HepG2 (cell line): ENCODE data around the gene SIGLEC8. TPM values are rescaled to one million over a fixed set of nuclear protein-coding genes. Genes with fewer than 3 reads are reported as not detected.
A peak's percentile ranks its signal among the peaks of the same experiment; 100 is the strongest.
"Not testable (repeated sequence)": the region's sequence is repeated elsewhere in the genome, so short reads cannot be mapped to it uniquely, and the experiment has no call there.

Experiments used
- ATAC-seq: fragments of 200-7000 bp; cut with Tn5 transposase; 3 replicates; pipeline ENCODE4 v1.9.1; 2020; ENCODE audit warnings: mild to moderate bottlenecking, moderate library complexity
- BruUV-seq: library from RNA; stranded (reverse); fragments of 400-500 nt; replicated peaks from 2 replicates; lab custom pipeline; 2021; lab: Mats Ljungman, UMichigan
- CTCF ChIA-PET: fragments of 300-600 bp; formaldehyde crosslinking; extraction: SDS; loops from one replicate; lab custom pipeline; 2021; ENCODE audit warnings: low total read pairs, inconsistent platforms, low intra/inter-chr PET ratio; lab: Yijun Ruan, JAX
- POLR2A ChIA-PET: fragments of 350-600 bp; sonication (Branson Sonifier 250); formaldehyde crosslinking; loops from one replicate; lab custom pipeline; 2020; ENCODE audit warnings: antibody characterized with exemption, inconsistent platforms; lab: Yijun Ruan, JAX
- DNase-seq: peaks from one replicate; pipeline ENCODE4 v3.0.0-alpha.2; 2015; ENCODE audit warnings: low spot score
- FAIRE-seq: peaks from 3 replicates; lab custom pipeline; 2011; peaks lifted over from hg19 to GRCh38; lab: Jason Lieb, UNC
- H2AFZ ChIP-seq: one replicate; pipeline ENCODE4 v1.6.1; 2011; ENCODE audit warnings: low read length, inconsistent platforms
- H3K27ac ChIP-seq: fragments of 300-600 bp; 3 replicates; pipeline ENCODE4 v1.8.0; 2011; ENCODE audit warnings: mixed run types, mild to moderate bottlenecking, mixed read lengths, low read length, inconsistent platforms; ENCODE audit not compliant: insufficient read depth; ENCODE audit errors: extremely low read length
- H3K27me3 ChIP-seq, 2 experiments: fragments of 200-600 bp in 1 of 2; 2 replicates in 1 of 2; 3 replicates in 1 of 2; pipeline versions ENCODE4 v1.6.0 to v1.8.0; 2011; ENCODE audit warnings: low read length in 2 of 2, mild to moderate bottlenecking in 2 of 2, moderate library complexity in 2 of 2, inconsistent platforms in 1 of 2; ENCODE audit not compliant: insufficient read depth in 2 of 2, control insufficient read depth in 1 of 2
- H3K36me3 ChIP-seq, 2 experiments: fragments of 200-600 bp in 1 of 2; replicated peaks in 1 of 2; 2 replicates in 1 of 2; 3 replicates in 1 of 2; pipeline versions ENCODE4 v1.5.1 to v1.8.0; 2011; ENCODE audit warnings: low read length in 2 of 2, inconsistent platforms in 1 of 2; ENCODE audit not compliant: insufficient read depth in 2 of 2, control insufficient read depth in 1 of 2
- H3K4me1 ChIP-seq: 2 replicates; pipeline ENCODE4 v1.5.1; 2012; ENCODE audit warnings: low read length, inconsistent platforms; ENCODE audit not compliant: insufficient read depth
- H3K4me2 ChIP-seq: 2 replicates; pipeline ENCODE4 v1.6.0; 2011; ENCODE audit warnings: low read depth, low read length, inconsistent platforms
- H3K4me3 ChIP-seq, 3 experiments: fragments of 200-600 bp in 1 of 3; sonication (generic), shearing (Covaris generic) in 1 of 3; replicated peaks in 1 of 3; 2 replicates each; pipeline ENCODE4 v1.5.1; 2011 to 2016; ENCODE audit warnings: low read length in 3 of 3, inconsistent platforms in 2 of 3, low read depth in 2 of 3, mild to moderate bottlenecking in 2 of 3, control low read depth in 1 of 3, mixed read lengths in 1 of 3; ENCODE audit not compliant: insufficient read depth in 1 of 3
- H3K79me2 ChIP-seq: one replicate; pipeline ENCODE4 v1.6.1; 2011; ENCODE audit warnings: low read length, inconsistent platforms; ENCODE audit not compliant: insufficient read depth
- H3K9ac ChIP-seq: 2 replicates; pipeline ENCODE4 v1.6.0; 2011; ENCODE audit warnings: mild to moderate bottlenecking, low read depth, low read length, inconsistent platforms; ENCODE audit not compliant: insufficient read depth
- H3K9me3 ChIP-seq: 2 replicates; pipeline ENCODE4 v1.5.1; 2012; ENCODE audit warnings: mild to moderate bottlenecking, low read length
- H4K20me1 ChIP-seq: 2 replicates; pipeline ENCODE4 v1.6.0; 2011; ENCODE audit warnings: inconsistent platforms, mild to moderate bottlenecking, low read length, moderate library complexity; ENCODE audit not compliant: insufficient read depth
- HNRNPK ChIP-seq: fragments of 200-400 bp; formaldehyde crosslinking; IDR thresholded peaks from 2 replicates; pipeline ENCODE4 v1.6.1; 2018; ENCODE audit warnings: low read length, low read depth, moderate library complexity, mild to moderate bottlenecking; ENCODE audit not compliant: poor library complexity, severe bottlenecking
- ZGPAT ChIP-seq: IDR thresholded peaks from 2 replicates; pipeline ENCODE4 v1.6.1; 2016; ENCODE audit warnings: mild to moderate bottlenecking
- WGBS: methylation state at CpG from one replicate; pipeline ENCODE4 v1.1.6; 2017; ENCODE audit warnings: low lambda C conversion rate; 5-methylcytosine and 5-hydroxymethylcytosine counted together
- in situ Hi-C: cut with HindIII; loops from 2 replicates; pipeline ENCODE4 v1.10.0; 2017; ENCODE audit warnings: low pct_unique_long_range_greater_than_20kb; ENCODE audit not compliant: extremely low pct_ligation_motif_present
- intact Hi-C: fragments of 100-400 bp; cut with micrococcal nuclease; formaldehyde crosslinking; loops from one replicate; pipeline ENCODE4 v1.10.0; 2022; ENCODE audit not compliant: unreplicated experiment
- polyA plus RNA-seq, 8 experiments: library from polyadenylated mRNA; depleted of rRNA in 3 of 8; stranded (reverse) in 7 of 8; unstranded in 1 of 8; fragments of >200 nt; fragmentation: Illumina TruSeq in 4 of 8; extraction: Trizol in 4 of 8; gene quantifications; 2 replicates each; pipeline versions ENCODE4 v1.2.1 to v1.2.3, GENCODE V29; 2011 to 2016; ENCODE audit warnings: low read depth in 4 of 8, missing spikeins in 1 of 8, mixed read lengths in 1 of 8; ENCODE audit not compliant: insufficient read depth in 1 of 8
- total RNA-seq, 5 experiments: library from RNA; depleted of rRNA; stranded (reverse); fragments of >200 nt; fragmentation: Illumina TruSeq; extraction: Trizol; gene quantifications; 2 replicates each; pipeline ENCODE4 v1.2.3, GENCODE V29; 2016; ENCODE audit warnings: low read depth in 1 of 5

Gene SIGLEC8
- total and polyA plus RNA-seq, 2 of the 13 experiments (the other 11 are each of a cell fraction or from before 2014, with no cell fraction given): not detected

GRCh38 chr19:51421229-51422052, 36.8 kb downstream of the SIGLEC8 start:
- no TSS peak for BruUV-seq
- H3K27ac ChIP-seq: no peak overlapping the region
- FAIRE-seq (no peak), DNase-seq (no peak), ATAC-seq (peak; percentile 31; the same call in 2 of the 3 replicates)
- TF ChIP-seq ZGPAT (CRISPR knock-in tag): no peak
- TF ChIP-seq HNRNPK: peak; percentile 62
- no peaks in the 10 kb centered on the region for H3K36me3 ChIP-seq
- no peaks in the 10 kb centered on the region; a peak in 2 of 5 replicates for H3K27me3 ChIP-seq
- 36% methylated on average over 32 of the region's 39 CpGs for WGBS
- intact Hi-C loops: no loop called here
- no peaks in the 10 kb centered on the region for H3K4me1 ChIP-seq
- H4K20me1 ChIP-seq: peaks cover 5% of the 10 kb centered on the region; the same call in 1 of the 2 replicates
- H3K4me3 ChIP-seq: no peak overlapping the region
- CTCF ChIA-PET: interaction anchor here (1.0 to 1.4 kb wide), 2 partner anchors 83 to 93 kb away, joined by 5 to 8 read pairs; no protein-coding TSS in a partner anchor
- no peaks in the 10 kb centered on the region for H3K9me3 ChIP-seq
- no peak overlapping the region for H3K4me2 ChIP-seq
- H2AFZ ChIP-seq: no peak overlapping the region
- POLR2A ChIA-PET: interaction anchor here (0.9 kb wide), 1 partner anchor 82 kb away, joined by 3 read pairs; no protein-coding TSS in a partner anchor
- no peaks in the 10 kb centered on the region for H3K79me2 ChIP-seq
- H3K9ac ChIP-seq: no peak overlapping the region
- in situ Hi-C loops: no loop called here

- ATAC-seq, H4K20me1 ChIP-seq, H3K36me3 ChIP-seq, H3K4me3 ChIP-seq, H3K79me2 ChIP-seq, H3K9me3 ChIP-seq, H3K9ac ChIP-seq, H3K27ac ChIP-seq, DNase-seq, CTCF ChIA-PET, H2AFZ ChIP-seq, POLR2A ChIA-PET, in situ Hi-C loops, H3K4me1 ChIP-seq, H3K4me2 ChIP-seq, FAIRE-seq, H3K27me3 ChIP-seq, BruUV-seq, intact Hi-C loops: not testable (repeated sequence)
- WGBS: 51% methylated on average over 11 of the region's 11 CpGs
Measured at GRCh38 chr19:51420511-51420910, 37.7 kb downstream of the SIGLEC8 start.
